ENCODE measurements around the gene SEPTIN10.
A peak's percentile ranks its signal among the peaks of the same experiment; 100 is the strongest.
"Not testable (repeated sequence)": the region's sequence is repeated elsewhere in the genome, so short reads cannot be mapped to it uniquely, and the experiment has no call there.

Gene SEPTIN10

GRCh38 chr2:109630441-109631430, 17.0 kb upstream of the SEPTIN10 start:
- no peaks in the 10 kb centered on the region for H3K36me3 ChIP-seq (ENCODE audit: control insufficient read depth, low read depth, low read length)
- H3K4me1 ChIP-seq (ENCODE audit: control insufficient read depth, low read depth, low read length), result no peaks in the 10 kb centered on the region
- no peak overlapping the region for H3K9ac ChIP-seq (ENCODE audit: low read length)
- no peaks in the 10 kb centered on the region for H3K27me3 ChIP-seq (ENCODE audit: control insufficient read depth, insufficient read depth, low read length)
- no peak overlapping the region for H3K4me3 ChIP-seq (ENCODE audit: low read length)
- H3K9me3 ChIP-seq (ENCODE audit: control insufficient read depth, low read depth, low read length), result no peaks in the 10 kb centered on the region
- H3K27ac ChIP-seq (ENCODE audit: low read length), result no peak overlapping the region

DNA sequence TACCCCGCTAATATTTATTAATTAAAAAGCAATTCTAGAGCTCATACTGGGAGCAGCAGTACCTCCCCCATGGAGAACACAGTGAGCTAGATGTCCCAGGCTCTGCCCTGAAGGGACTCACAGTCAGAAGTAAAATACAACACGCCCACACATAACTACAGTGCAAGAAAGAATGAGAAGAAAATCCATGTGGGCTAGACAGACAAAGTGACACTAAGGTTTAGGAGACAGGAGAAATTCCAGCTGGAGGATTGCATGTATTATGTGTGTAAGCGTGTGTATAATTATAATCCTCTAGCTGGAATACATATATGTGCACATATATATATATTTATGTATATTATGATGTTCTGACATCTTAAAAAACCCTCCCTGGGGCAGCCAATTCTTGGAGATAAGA, 16.1 kb upstream of the SEPTIN10 start:
- no peaks in the 10 kb centered on the region for H3K4me1 ChIP-seq (ENCODE audit: control insufficient read depth, low read depth, low read length)
- H3K27ac ChIP-seq (ENCODE audit: low read length), result no peak overlapping the region
- H3K9ac ChIP-seq (ENCODE audit: low read length), result no peak overlapping the region
- no peaks in the 10 kb centered on the region for H3K36me3 ChIP-seq (ENCODE audit: control insufficient read depth, low read depth, low read length)
- H3K4me3 ChIP-seq (ENCODE audit: low read length), result no peak overlapping the region
- H3K27me3 ChIP-seq (ENCODE audit: control insufficient read depth, insufficient read depth, low read length), result no peaks in the 10 kb centered on the region
- H3K9me3 ChIP-seq (ENCODE audit: control insufficient read depth, low read depth, low read length), result no peaks in the 10 kb centered on the region

- not testable (repeated sequence) for H3K27ac ChIP-seq (ENCODE audit: low read length); H3K36me3 ChIP-seq (ENCODE audit: control insufficient read depth, low read depth, low read length); H3K4me1 ChIP-seq (ENCODE audit: control insufficient read depth, low read depth, low read length); H3K9me3 ChIP-seq (ENCODE audit: control insufficient read depth, low read depth, low read length); H3K9ac ChIP-seq (ENCODE audit: low read length); H3K27me3 ChIP-seq (ENCODE audit: control insufficient read depth, insufficient read depth, low read length); H3K4me3 ChIP-seq (ENCODE audit: low read length)
Measured at GRCh38 chr2:109628321-109628720, 14.6 kb upstream of the SEPTIN10 start.

- H3K4me3 ChIP-seq (ENCODE audit: low read length), result no peak overlapping the region
- no peak overlapping the region for H3K27ac ChIP-seq (ENCODE audit: low read length)
- H3K9ac ChIP-seq (ENCODE audit: low read length), result no peak overlapping the region
- no peaks in the 10 kb centered on the region for H3K27me3 ChIP-seq (ENCODE audit: control insufficient read depth, insufficient read depth, low read length)
- no peaks in the 10 kb centered on the region for H3K4me1 ChIP-seq (ENCODE audit: control insufficient read depth, low read depth, low read length)
- no peaks in the 10 kb centered on the region for H3K36me3 ChIP-seq (ENCODE audit: control insufficient read depth, low read depth, low read length)
- H3K9me3 ChIP-seq (ENCODE audit: control insufficient read depth, low read depth, low read length), result no peaks in the 10 kb centered on the region
Measured at GRCh38 chr2:109624339-109624738, 10.6 kb upstream of the SEPTIN10 start.

DNA sequence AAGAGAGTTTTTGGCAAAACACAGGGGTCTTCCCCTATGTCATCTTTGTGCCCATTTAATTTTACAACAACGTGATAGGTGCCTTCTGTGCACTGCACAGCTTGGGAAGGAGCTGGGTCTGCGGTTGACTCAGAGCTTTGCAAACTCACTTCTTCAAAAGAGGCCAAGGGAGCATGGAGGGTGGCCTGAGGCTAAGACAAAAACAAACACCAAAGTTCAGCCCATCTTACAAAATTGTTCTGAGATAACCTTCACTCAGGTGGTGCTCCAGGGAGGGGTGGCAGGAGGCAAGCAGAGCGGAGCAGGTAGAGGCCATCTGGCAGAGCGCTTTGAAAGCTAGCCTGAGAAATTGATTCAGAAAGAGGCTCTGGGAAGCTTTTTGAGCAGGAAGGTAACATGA, 10.2 kb upstream of the SEPTIN10 start:
- H3K9me3 ChIP-seq (ENCODE audit: control insufficient read depth, low read depth, low read length), result no peaks in the 10 kb centered on the region
- H3K27me3 ChIP-seq (ENCODE audit: control insufficient read depth, insufficient read depth, low read length), result no peaks in the 10 kb centered on the region
- no peak overlapping the region for H3K9ac ChIP-seq (ENCODE audit: low read length)
- H3K36me3 ChIP-seq (ENCODE audit: control insufficient read depth, low read depth, low read length), result no peaks in the 10 kb centered on the region
- no peaks in the 10 kb centered on the region for H3K4me1 ChIP-seq (ENCODE audit: control insufficient read depth, low read depth, low read length)
- H3K4me3 ChIP-seq (ENCODE audit: low read length), result no peak overlapping the region
- no peak overlapping the region for H3K27ac ChIP-seq (ENCODE audit: low read length)

DNA sequence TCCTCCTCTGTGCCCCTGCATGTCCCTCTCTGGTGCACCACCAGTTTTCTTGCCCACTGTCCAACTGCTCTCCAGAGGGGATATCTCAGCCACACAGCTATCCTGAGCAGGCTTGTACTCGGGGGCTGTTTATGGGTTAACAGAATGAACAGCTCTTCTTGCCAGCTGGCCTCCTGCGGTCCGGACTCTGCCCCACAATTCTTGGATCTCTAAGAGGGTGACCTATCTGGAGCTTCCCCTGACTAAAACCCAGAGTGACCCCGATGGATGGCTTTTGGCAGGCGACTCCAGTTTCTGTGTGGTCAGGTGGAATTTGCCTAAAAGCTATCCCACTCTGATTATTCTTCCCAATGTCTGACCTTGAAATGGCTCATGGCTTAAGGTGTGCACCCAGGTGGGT, 9.5 kb upstream of the SEPTIN10 start:
- H3K9me3 ChIP-seq (ENCODE audit: control insufficient read depth, low read depth, low read length), result no peaks in the 10 kb centered on the region
- H3K4me3 ChIP-seq (ENCODE audit: low read length), result no peak overlapping the region

DNA sequence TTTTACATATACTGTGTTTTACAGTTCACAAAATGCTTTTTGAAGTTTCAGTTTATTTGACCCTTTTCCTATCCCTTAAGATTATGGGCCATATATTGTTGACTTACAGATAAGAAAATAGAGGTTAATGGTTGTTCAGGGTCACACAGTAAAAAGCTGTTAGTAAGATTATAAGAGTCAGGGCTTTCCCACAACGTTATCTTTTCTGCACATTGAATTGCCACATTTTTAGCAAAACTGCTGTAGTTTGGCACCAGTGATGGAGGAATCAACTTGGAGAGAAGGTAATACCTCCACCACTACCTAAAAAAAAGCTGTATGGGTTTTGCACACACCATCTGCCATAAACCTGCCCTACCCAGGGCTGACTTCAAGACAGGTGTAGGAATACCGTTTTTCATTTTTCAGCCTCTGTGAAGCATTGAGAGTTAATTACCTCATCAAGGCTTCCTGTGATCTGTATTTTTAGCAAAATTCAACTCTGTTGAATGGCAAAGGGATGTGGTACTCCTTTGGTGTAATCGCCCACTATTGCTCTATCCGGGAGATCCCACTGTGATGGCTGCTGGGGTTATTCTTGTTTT, 5.4 kb upstream of the SEPTIN10 start:
- H3K9ac ChIP-seq (ENCODE audit: low read length), result no peak overlapping the region
- H3K4me1 ChIP-seq (ENCODE audit: control insufficient read depth, low read depth, low read length), result peaks cover 11% of the 10 kb centered on the region
- no peaks in the 10 kb centered on the region for H3K9me3 ChIP-seq (ENCODE audit: control insufficient read depth, low read depth, low read length)
- H3K36me3 ChIP-seq (ENCODE audit: control insufficient read depth, low read depth, low read length), result no peaks in the 10 kb centered on the region
- no peak overlapping the region for H3K4me3 ChIP-seq (ENCODE audit: low read length)
- no peak overlapping the region for H3K27ac ChIP-seq (ENCODE audit: low read length)
- peaks cover 20% of the 10 kb centered on the region for H3K27me3 ChIP-seq (ENCODE audit: control insufficient read depth, insufficient read depth, low read length)

More for the DNA sequence above, 9.5 kb upstream of the SEPTIN10 start:
- no peak overlapping the region for H3K27ac ChIP-seq (ENCODE audit: low read length)
- no peaks in the 10 kb centered on the region for H3K4me1 ChIP-seq (ENCODE audit: control insufficient read depth, low read depth, low read length)
- H3K27me3 ChIP-seq (ENCODE audit: control insufficient read depth, insufficient read depth, low read length), result no peaks in the 10 kb centered on the region
- H3K36me3 ChIP-seq (ENCODE audit: control insufficient read depth, low read depth, low read length), result no peaks in the 10 kb centered on the region
- no peak overlapping the region for H3K9ac ChIP-seq (ENCODE audit: low read length)

- H3K4me1 ChIP-seq (ENCODE audit: control insufficient read depth, low read depth, low read length), result peaks cover 11% of the 10 kb centered on the region
- H3K4me3 ChIP-seq (ENCODE audit: low read length), result peak overlapping the region; percentile 95
- no peaks in the 10 kb centered on the region for H3K9me3 ChIP-seq (ENCODE audit: control insufficient read depth, low read depth, low read length)
- H3K36me3 ChIP-seq (ENCODE audit: control insufficient read depth, low read depth, low read length), result no peaks in the 10 kb centered on the region
- no peak overlapping the region for H3K9ac ChIP-seq (ENCODE audit: low read length)
- H3K27ac ChIP-seq (ENCODE audit: low read length), result no peak overlapping the region
- peaks cover 20% of the 10 kb centered on the region for H3K27me3 ChIP-seq (ENCODE audit: control insufficient read depth, insufficient read depth, low read length)
Measured at GRCh38 chr2:109616184-109616583, 2.4 kb upstream of the SEPTIN10 start.

DNA sequence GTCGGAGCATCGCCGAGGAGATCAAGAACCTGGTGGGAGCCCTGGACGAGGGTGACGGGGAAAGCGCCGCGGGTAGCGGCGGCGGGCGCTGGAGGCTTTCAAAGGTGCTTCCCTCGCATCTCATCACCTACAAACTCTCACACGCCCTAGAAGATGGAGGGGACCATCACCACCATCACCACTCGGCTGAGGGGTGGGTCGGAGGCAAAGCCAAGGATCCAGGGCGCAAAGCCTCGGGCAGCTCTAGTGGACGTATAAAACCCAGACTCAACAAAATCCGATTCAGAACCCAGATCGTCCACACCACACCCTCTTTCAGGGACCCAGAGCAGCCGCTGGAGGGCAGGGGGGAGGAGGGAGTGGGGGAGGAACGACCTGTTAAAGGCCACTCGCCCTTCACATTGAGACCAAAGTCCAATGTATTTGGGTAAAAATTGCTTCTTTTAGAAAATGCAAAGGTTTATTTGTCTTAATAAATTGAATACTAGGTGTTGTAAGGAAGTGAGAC, 1.9 kb upstream of the SEPTIN10 start:
- peaks cover 20% of the 10 kb centered on the region for H3K27me3 ChIP-seq (ENCODE audit: control insufficient read depth, insufficient read depth, low read length)
- H3K9me3 ChIP-seq (ENCODE audit: control insufficient read depth, low read depth, low read length), result no peaks in the 10 kb centered on the region
- H3K9ac ChIP-seq (ENCODE audit: low read length), result peak overlapping the region; percentile 48
- H3K4me3 ChIP-seq (ENCODE audit: low read length), result peak overlapping the region; percentile 95
- peaks cover 11% of the 10 kb centered on the region for H3K4me1 ChIP-seq (ENCODE audit: control insufficient read depth, low read depth, low read length)
- H3K36me3 ChIP-seq (ENCODE audit: control insufficient read depth, low read depth, low read length), result no peaks in the 10 kb centered on the region
- no peak overlapping the region for H3K27ac ChIP-seq (ENCODE audit: low read length)

GRCh38 chr2:109614715-109615636, 1.2 kb upstream of the SEPTIN10 start:
- H3K27me3 ChIP-seq (ENCODE audit: control insufficient read depth, insufficient read depth, low read length), result peaks cover 20% of the 10 kb centered on the region
- no peak overlapping the region for H3K27ac ChIP-seq (ENCODE audit: low read length)
- no peaks in the 10 kb centered on the region for H3K36me3 ChIP-seq (ENCODE audit: control insufficient read depth, low read depth, low read length)
- H3K9ac ChIP-seq (ENCODE audit: low read length), result peak overlapping the region; percentile 48
- H3K9me3 ChIP-seq (ENCODE audit: control insufficient read depth, low read depth, low read length), result no peaks in the 10 kb centered on the region
- peaks cover 11% of the 10 kb centered on the region for H3K4me1 ChIP-seq (ENCODE audit: control insufficient read depth, low read depth, low read length)
- peak overlapping the region; percentile 95 for H3K4me3 ChIP-seq (ENCODE audit: low read length)

All from iPS-18a (cell line).